ENCODE data around the gene CHST15. TPM values are rescaled to one million over a fixed set of nuclear protein-coding genes. Genes with fewer than 3 reads are reported as not detected.

Gene CHST15
- total RNA-seq, 1 donor, result 16.4 TPM

GRCh38 chr10:123995082-123995460 lies 98.3 kb downstream of the CHST15 start:
- TF ChIP-seq, protein P1, sequence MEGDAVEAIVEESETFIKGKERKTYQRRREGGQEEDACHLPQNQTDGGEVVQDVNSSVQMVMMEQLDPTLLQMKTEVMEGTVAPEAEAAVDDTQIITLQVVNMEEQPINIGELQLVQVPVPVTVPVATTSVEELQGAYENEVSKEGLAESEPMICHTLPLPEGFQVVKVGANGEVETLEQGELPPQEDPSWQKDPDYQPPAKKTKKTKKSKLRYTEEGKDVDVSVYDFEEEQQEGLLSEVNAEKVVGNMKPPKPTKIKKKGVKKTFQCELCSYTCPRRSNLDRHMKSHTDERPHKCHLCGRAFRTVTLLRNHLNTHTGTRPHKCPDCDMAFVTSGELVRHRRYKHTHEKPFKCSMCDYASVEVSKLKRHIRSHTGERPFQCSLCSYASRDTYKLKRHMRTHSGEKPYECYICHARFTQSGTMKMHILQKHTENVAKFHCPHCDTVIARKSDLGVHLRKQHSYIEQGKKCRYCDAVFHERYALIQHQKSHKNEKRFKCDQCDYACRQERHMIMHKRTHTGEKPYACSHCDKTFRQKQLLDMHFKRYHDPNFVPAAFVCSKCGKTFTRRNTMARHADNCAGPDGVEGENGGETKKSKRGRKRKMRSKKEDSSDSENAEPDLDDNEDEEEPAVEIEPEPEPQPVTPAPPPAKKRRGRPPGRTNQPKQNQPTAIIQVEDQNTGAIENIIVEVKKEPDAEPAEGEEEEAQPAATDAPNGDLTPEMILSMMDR (IDR thresholded peaks at IDR 0.05; ENCODE audit: insufficient read depth, low read depth, low read length), result no peak
- H3K4me3 ChIP-seq (ENCODE audit: low read depth, low read length), result peak overlapping the region; percentile 45
- DNase-seq (ENCODE audit: low read depth), result no peak

GRCh38 chr10:123994417-123995081 lies 98.8 kb downstream of the CHST15 start:
- peak overlapping the region; percentile 45 for H3K4me3 ChIP-seq (ENCODE audit: low read depth, low read length)

GRCh38 chr10:123993534-123994416 lies 99.6 kb downstream of the CHST15 start:
- no peak for DNase-seq (ENCODE audit: low read depth)
- H3K4me3 ChIP-seq (ENCODE audit: low read depth, low read length), result no peak overlapping the region
- TF ChIP-seq, protein P1 (IDR thresholded peaks at IDR 0.05; ENCODE audit: insufficient read depth, low read depth, low read length), result no peak

More at GRCh38 chr10:123994417-123995081, 98.8 kb downstream of the CHST15 start:
- DNase-seq (ENCODE audit: low read depth), result peak; percentile 79
- TF ChIP-seq, protein P1 (IDR thresholded peaks at IDR 0.05; ENCODE audit: insufficient read depth, low read depth, low read length), result peak; percentile 96

DNA sequence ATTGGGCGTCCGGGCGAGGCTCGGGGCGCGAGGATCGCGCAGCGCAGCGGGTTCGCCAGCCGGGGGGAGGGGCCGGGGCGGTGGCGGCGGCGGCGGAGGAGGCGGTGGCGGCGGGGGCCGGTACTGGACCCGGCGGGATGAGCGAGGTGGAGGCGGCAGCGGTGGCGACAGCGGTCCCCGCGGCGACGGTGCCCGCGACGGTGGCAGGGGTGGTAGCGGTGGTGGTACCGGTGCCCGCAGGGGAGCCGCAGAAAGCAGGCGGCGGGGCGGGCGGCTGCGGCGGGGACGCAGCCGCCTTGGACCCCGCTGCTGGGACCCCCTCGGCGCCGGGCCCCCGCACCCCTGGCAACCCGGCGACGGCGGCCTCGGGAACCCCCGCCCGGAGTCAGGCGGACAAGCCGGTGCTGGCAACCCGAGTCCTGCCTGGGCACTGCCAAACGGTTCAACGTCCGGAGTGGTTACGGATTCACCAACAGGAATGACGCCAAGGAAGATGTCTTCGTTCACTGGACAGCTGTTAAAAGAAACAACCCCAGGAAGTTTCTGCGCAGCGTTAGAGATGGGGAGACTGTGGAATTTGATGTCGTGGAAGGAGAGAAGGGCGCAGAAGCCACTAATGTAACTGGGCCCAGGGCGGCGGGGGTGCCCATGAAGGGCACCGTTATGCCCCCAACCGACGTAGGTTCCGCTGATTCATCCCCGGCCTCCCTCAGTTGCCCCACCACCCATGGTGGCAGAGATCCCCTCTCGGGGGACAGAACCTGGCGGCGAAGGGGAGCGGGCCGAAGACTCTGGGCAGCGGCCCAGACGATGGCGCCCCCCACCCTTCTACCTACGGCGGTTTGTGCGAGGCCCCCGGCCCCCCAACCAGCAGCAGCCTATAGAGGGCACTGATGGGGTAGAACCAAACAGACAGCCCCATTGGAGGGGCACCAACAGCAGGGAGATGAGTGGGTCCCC lies 101.5 kb downstream of the CHST15 start:
- TF ChIP-seq, protein P1 (IDR thresholded peaks at IDR 0.05; ENCODE audit: insufficient read depth, low read depth, low read length), result no peak
- H3K4me3 ChIP-seq (ENCODE audit: low read depth, low read length), result no peak overlapping the region
- peak; percentile 7 for DNase-seq (ENCODE audit: low read depth)

- TF ChIP-seq, protein P1 (IDR thresholded peaks at IDR 0.05; ENCODE audit: insufficient read depth, low read depth, low read length), result no peak
- H3K4me3 ChIP-seq (ENCODE audit: low read depth, low read length), result no peak overlapping the region
- DNase-seq (ENCODE audit: low read depth), result no peak
These were observed 102.5 kb downstream of the CHST15 start for GRCh38 chr10:123990889-123991288.

GRCh38 chr10:123988694-123989093 lies 104.7 kb downstream of the CHST15 start:
- no peak for DNase-seq (ENCODE audit: low read depth)
- H3K4me3 ChIP-seq (ENCODE audit: low read depth, low read length), result no peak overlapping the region
- TF ChIP-seq, protein P1 (IDR thresholded peaks at IDR 0.05; ENCODE audit: insufficient read depth, low read depth, low read length), result no peak
